ENCODE data around the gene PKD1L1.
"Not testable (repeated sequence)": the region's sequence is repeated elsewhere in the genome, so short reads cannot be mapped to it uniquely, and the experiment has no call there.

PKD1L1 gene

GRCh38 chr7:47814905-47815613 lies 133.2 kb downstream of the PKD1L1 start:
- DNase-seq (ENCODE audit: low spot score) = no peak

DNA sequence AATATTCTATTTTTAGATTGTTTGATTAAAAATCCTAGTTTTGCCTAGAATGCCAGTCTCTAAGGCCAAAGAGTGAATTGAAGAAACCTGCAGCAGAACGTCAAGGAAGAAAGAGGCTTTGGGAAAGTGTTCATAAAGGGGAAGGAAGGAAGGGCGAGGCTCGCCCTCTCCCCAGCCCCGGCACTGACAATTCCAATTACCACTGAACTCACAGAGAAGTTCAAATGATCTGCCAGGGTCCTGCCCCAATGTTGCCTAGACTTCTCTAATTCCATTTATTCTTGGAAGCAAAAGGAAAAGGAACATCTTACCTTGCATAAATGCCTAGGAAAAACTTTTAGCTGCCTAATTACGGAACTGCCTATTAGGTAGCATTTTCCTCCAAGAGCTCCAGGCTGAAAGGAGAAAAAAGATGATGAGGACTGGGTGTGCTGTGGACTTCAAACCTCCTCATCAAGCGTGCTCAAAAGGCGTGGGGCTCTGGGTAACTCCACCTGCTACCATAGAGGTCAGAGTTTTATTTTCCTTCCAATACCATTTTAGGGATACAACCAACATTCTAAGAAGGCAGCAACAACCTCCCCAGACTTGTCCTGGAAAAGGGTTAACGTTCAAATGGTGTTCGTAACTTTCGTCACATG lies 134.5 kb downstream of the PKD1L1 start:
- DNase-seq (ENCODE audit: low spot score) = no peak

DNA sequence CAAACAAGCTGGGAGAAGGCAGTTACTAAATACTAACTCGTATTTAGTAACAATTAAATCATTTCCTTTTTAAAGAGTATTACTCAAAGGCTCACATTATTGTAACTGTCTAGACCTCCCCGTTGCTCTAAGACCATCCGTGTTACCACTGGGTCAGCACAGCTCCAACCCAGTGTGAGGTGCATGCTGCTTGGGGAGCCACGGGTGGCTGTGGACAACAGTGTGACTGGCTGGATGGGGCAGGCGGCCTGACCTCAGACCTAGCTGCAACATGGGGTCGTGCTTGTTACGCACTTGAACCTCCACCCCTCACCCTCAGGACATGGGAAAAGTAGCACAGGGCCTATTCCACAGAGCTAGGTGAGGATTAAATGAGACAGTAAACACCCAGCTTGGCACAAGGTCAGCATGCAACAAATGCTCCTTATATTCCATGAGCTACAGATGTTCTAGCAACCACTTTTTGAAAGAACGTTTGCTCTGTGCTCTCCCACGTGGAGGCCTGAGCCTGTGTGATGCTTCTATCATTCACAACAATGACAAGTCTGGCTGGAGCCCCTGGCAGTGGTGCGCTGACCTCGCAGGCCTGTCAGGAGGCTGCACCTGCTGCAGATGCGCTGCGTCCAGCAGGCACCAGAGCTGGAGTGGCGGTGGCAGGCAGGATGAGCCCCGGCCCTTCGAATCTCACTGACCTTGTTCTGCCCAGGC lies 135.7 kb downstream of the PKD1L1 start:
- DNase-seq (ENCODE audit: low spot score) = no peak

GRCh38 chr7:47811632-47812380 lies 136.5 kb downstream of the PKD1L1 start:
- peak; percentile 32 for DNase-seq (ENCODE audit: low spot score)

DNA sequence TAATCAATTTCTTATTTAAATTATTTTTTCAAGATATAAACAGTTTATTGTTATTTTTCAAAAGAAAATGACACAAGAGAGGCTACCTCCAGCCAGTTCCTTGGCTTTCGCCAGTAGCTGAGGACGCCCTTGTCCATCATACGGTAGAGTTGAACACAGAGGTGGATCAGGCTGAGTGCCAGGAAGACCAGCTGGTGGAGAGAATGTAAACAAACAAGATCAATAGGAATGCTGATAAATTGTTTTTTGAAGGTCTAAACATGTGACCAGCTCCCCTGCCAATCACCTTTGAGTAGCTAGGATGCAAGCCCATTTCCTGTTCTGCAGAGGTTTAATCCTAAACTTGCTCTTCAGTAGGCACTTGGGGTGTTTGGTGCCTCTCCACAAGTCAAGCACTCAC lies 138.9 kb downstream of the PKD1L1 start:
- no peak for DNase-seq (ENCODE audit: low spot score)

GRCh38 chr7:47808321-47808720 lies 139.9 kb downstream of the PKD1L1 start:
- no peak for DNase-seq (ENCODE audit: low spot score)

DNA sequence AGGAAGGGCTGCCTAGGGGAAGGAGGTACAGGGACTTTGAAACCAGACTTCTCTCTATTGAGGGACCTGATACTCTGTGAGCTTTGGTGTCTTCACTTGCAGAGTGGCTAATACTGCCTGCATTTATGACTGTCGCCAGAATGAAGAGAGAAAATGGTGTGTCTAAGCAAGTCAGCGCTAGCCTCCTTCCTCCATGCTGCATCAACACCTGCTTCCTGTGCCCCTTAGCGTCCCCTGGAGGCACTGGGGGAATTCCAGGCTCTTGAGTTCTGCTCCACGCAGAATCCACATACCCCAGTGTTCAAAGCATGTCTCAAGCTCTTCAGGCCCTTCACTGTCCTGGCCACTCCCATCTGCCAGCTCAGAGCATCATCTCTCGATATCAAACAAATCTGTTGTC lies 140.5 kb downstream of the PKD1L1 start:
- DNase-seq (ENCODE audit: low spot score) = no peak

GRCh38 chr7:47807126-47807525 lies 141.1 kb downstream of the PKD1L1 start:
- DNase-seq (ENCODE audit: low spot score) = no peak

GRCh38 chr7:47806701-47807103 lies 141.6 kb downstream of the PKD1L1 start:
- no peak for DNase-seq (ENCODE audit: low spot score)

DNA sequence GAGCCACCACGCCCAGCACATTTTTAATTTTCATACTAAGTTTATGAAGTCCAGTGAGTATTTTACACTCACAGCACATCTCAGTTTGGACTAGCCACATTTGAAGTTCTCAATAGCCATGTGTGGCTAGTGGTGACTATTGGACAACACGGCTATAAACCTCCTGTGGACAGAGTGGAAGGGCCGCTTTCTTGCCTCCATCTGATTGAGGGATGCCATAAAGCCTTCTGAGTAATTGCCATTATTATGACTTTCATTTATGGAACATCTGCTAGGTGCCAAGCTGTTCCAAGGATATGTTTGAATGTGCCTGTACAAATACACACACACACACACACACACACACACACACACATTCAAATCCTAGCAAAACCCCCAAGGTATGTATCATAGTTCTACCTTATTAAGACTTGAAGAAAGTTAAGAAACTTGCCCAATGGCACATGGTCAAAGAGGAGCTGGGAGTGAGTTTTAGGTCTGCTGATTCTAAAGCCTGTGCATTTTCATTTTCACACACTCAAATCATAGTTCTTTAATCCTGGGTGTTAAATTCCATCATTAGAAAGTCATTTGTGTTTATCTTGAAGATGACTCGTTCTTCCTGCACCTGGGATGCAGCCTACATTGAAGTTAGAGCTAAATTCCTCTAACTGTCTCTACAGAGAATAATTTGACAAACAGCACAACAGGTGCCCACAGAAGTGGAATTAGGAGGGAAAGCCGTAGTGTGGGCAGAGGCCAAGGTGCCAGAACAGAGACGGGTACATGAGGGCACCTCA lies 143.3 kb downstream of the PKD1L1 start:
- DNase-seq (ENCODE audit: low spot score) = no peak

DNA sequence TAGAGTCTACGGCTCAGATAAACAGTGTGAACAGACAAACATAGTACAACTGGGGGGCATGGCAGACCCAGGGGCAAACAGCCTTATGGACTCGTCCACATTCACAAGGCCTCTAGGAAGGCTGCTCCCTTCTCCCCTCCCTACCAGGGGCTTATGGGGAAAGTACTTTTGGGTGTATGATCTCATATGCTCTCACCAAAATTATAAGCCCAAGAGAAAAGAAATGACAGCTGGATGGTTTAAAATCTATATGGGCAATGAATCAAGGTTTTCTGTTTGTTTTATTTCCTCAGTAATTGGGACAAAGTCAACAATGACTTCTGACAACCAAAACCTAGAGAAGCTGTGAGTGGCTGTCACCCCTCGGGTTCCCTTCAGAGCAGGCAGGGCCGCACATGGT lies 144.4 kb downstream of the PKD1L1 start:
- no peak for DNase-seq (ENCODE audit: low spot score)

DNA sequence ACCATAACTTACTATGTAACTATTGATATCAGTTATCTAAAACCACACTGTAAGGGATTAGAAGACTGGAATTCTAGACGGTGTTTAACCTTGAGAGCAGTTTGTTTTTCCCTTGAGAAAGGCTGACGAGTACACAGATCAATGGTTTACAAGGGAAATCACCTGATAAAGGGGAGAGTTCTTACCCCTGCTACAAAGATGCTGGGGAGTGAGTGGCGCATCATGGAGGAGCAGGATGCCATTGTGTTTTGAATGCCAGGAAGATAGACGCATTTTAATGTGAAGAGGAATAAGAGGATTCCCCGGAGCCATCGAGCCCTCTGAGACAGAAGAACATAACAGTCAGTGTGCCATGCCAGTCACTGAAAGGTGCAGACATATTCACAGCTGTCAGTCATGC lies 145.2 kb downstream of the PKD1L1 start:
- no peak for DNase-seq (ENCODE audit: low spot score)

- no peak for DNase-seq (ENCODE audit: low spot score)
These were observed 146.8 kb downstream of the PKD1L1 start for GRCh38 chr7:47801423-47801822.

DNA sequence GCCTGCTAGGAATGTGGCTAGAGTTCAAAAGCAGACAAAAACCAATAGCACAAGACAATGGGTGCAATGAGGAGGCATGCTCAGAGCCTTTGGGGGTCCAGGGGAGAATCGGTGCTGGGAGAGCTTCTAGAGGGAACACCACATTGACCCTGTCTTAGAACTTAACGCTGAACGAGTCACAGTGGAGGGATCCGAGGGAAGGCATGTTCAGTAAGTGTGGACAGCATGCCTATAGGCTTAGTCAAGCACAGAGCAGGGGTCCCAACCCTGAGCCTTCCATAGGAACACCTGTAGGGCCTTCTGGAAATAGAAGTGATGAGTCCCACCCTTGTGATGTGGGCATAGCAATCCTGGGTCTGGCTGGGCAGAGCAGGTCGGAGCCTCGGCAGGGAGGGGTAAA lies 148.7 kb downstream of the PKD1L1 start:
- no peak for DNase-seq (ENCODE audit: low spot score)

DNA sequence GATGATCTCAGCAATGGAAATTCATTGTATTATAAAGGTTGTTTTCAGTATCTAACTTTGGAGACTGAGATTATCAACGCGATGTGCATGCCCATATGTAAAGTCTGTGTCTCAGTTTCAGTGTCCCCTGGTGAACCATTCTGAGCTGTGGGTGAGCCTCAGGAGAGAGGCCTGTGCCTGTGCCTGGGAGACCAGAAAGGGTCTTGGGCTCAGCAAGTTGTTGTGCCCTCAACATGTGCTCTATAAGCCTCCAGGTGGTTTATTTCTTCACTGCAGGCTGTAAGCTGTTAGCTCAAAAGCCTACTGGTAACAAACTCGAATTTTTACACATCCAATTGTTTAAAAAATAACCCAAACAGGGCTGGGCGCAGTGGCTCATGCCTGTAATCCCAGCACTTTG lies 151.9 kb downstream of the PKD1L1 start:
- DNase-seq (ENCODE audit: low spot score) = no peak

DNA sequence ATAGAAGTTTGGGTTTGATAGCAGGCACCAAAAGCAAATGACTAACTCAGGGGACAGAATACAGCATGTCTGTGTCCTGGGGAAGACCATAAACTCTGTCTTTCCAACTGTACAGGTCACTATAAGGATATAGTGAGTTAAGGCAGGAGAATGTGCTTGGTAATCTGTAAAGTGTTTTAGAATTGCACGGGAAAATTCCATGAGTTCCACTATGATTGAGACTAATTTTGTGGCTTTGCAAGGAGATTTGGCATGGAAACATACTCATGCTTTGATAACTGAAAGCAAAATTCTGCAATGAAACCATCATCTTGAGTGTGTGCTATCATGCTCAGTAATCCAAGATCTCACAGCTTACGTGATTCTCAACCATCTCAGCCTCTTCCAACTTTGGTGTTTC lies 152.6 kb downstream of the PKD1L1 start:
- no peak for DNase-seq (ENCODE audit: low spot score)

GRCh38 chr7:47795126-47795525 lies 153.1 kb downstream of the PKD1L1 start:
- DNase-seq (ENCODE audit: low spot score) = not testable (repeated sequence)

DNA sequence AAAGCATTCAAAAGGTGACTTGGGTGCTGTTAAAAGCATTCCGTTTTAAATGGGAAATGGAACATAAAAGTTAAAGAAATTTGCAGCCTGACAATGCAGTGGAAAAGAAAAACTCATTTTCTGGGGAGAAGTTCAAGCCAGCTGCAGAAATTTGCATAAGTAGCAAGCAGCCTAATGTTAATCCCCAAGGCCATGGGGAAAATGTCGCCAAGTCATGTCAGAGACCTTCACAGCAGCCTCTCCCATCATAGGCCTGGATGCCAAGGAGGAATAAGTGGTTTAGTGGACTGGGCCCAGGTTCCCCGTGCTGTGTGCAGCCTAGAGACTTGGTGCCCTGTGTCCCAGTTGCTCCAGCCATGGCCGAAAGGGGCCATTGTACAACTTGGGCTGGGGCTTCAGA lies 154.2 kb downstream of the PKD1L1 start:
- DNase-seq (ENCODE audit: low spot score) = no peak

DNA sequence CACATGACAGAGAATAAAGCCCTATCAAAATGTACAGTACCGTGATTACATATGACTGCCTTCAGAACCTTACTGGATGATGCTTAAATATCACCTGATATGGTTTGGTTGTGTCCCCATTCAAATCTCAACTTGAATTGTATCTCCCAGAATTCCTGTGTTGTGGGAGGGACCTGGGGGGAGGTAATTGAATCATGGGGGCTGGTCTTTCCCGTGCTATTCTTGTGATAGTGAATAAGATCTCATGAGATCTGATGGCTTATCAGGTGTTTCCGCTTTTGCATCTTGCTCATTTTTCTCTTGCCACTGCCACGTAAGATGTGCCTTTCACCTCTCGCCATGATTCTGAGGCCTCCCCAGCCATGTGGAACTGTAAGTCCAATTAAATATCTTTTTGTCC lies 155.1 kb downstream of the PKD1L1 start:
- not testable (repeated sequence) for DNase-seq (ENCODE audit: low spot score)

- peak; percentile 43 for DNase-seq (ENCODE audit: low spot score)
These were observed 155.6 kb downstream of the PKD1L1 start for GRCh38 chr7:47792521-47793121.

DNA sequence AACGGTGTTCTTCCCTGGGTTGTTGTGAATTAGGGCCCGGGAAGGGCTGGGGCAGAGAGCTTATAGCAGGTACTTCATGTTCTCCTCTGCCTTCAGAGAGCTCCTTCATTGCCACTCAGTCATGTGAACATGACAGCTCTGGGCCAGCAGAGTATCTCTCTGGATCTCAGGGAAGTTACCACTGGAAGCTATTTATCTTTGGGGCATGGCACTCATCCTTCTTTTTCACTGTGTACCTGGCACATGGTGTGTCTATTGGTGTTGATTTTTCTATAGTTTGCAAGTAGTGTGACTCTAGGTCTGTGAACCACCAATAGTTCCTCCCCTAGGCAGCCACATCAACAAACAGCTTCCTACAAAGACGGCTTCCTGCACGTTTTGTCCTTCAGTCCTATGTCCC lies 156.6 kb downstream of the PKD1L1 start:
- DNase-seq (ENCODE audit: low spot score) = no peak

All from COLO829 (cell line).